Stimulated activated CD4-positive, alpha-beta T cell treated with anti-CD3 and anti-CD28 coated beads, Interleukin-4, amount 100 ng/mL, for 48 hours (primary cell): Measurements from ENCODE around the gene BCDIN3D.
"Not testable (repeated sequence)": the region's sequence is repeated elsewhere in the genome, so short reads cannot be mapped to it uniquely, and the experiment has no call there.

Source experiments
- DNase-seq, 2 donors: peaks; one replicate each; pipeline ENCODE4 v3.0.0-alpha.2; 2020; ENCODE audit warnings: low read depth in 2 of 2

Gene BCDIN3D

DNA sequence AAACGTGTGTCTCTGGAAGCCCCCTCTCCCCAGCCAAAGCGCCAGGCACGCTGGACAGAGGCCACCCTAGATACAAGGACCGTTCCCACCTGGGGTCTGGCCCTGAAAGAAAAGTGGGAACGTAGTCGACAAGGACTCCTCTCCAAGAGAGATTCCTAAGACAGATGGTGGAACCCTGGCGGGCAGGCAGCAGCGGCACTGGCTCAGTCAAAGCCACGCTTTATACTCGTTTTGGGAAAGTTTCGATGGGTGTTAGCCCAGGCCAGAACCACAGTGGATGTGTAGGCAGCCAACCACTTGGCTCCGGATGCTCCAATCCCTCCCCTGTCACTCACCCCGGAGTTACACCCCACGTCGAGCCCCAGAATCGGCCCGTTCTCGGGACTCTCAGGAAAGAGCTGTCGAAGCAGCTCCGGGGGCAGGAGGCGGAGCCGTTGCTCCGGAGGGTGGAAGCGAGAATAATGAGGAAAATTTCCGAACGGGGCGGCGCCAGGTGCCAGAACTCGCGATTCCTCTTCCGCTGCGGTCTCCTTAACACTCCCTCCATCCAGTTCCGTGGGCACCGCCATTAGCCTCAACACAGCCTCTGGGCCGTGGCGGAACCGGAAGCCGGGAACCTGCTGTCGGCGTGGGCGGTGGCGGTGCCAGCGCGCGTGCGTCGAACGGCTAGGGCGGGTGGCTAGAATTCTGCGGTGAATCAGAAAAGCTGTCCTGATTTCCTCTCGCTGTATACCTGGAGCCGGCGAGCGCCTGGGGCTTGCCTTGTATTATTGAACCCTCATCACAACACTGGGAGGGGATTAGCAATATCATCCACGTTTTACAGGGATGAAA lies at the start of gene BCDIN3D:
TSS of gene BCDIN3D (minus strand) at position 588 of the 834 bp plus-strand sequence. CDS start at position 569, 19 bp downstream.
- peak; percentile 95 for DNase-seq

- DNase-seq = no peak
Measured at GRCh38 chr12:49892084-49892731, 49.3 kb upstream of the BCDIN3D start.

DNA sequence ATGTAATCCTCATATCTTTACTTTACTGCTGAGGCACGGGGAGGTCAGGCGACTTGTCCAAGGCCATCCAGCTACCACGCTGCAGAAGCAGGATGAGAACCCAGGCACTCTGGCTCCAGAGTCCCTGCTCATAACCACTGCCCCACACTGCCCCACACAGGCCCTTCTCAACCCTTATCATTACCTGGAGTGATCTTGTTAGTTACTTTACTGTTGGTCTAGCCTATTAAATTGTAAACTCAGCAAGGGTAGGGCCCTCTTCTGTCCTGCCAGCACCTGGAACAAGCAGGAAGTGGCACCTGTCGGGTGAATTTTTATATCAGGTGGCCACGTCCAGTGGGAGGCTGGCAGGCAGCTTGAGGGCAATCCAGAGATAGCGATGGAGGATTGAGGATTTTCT lies 48.6 kb upstream of the BCDIN3D start:
- no peak for DNase-seq

- no peak for DNase-seq
Measured at GRCh38 chr12:49891012-49891411, 48.1 kb upstream of the BCDIN3D start.

- no peak for DNase-seq
Measured at GRCh38 chr12:49890096-49890461, 47.2 kb upstream of the BCDIN3D start.

DNA sequence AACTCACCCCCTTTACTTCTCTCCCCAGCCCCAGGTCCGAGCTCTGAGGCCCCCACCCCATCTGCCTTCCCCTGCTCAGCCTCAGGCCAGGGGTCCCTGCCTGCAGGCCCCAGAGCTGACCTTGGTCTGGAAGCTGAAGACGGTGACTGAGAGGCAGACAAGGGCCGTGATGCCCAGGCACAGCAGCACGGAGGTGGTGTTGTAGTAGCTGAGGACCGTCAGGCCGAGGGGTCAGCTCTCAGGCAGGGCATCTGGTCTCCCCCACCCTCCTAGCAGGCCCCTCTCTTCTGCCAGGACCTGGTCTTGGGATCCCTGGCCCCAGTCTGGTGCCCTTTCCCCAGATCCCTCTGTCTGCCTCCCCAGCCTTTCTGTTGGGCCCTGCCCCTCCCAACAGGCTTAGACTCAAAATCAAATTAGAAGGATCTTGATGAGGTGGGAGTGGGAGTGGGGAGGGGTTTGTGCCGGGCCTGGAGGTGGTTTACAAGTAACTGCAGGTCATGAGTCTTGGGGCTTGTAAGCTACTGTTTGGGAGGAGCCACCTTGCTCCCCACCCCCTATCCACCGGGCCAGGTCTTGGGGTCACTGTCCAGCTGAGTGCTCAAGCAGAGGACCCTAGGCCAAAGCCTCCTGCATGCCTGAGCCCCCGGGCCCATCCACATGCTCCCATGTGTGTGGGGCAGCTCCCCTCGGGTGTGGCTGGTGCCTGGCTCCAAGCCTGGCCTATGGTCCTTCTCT lies 46.6 kb upstream of the BCDIN3D start:
- DNase-seq = no peak

GRCh38 chr12:49888461-49889151 lies 45.7 kb upstream of the BCDIN3D start:
- no peak for DNase-seq

- no peak for DNase-seq
Measured at GRCh38 chr12:49887536-49888401, 44.9 kb upstream of the BCDIN3D start.

DNA sequence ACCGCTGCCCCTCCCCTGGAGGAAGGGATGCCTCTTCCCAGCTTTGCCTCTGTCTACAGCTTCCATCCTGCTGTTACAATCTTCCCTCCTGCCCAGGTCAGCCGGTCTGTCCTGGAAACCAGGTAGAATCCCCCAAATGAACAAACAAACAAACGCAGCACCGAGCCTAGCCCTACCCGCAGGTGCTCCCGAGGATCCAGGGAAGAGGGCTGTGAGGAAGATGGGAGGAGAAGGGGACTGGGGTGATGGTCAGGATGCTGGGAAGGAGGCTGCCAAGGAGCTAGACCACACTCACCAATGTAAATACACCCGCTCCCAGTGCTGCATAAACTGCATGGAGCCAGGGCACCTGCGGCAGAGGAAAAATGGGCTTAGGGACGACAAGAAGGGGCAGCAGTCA lies 44.2 kb upstream of the BCDIN3D start:
- DNase-seq = no peak

DNA sequence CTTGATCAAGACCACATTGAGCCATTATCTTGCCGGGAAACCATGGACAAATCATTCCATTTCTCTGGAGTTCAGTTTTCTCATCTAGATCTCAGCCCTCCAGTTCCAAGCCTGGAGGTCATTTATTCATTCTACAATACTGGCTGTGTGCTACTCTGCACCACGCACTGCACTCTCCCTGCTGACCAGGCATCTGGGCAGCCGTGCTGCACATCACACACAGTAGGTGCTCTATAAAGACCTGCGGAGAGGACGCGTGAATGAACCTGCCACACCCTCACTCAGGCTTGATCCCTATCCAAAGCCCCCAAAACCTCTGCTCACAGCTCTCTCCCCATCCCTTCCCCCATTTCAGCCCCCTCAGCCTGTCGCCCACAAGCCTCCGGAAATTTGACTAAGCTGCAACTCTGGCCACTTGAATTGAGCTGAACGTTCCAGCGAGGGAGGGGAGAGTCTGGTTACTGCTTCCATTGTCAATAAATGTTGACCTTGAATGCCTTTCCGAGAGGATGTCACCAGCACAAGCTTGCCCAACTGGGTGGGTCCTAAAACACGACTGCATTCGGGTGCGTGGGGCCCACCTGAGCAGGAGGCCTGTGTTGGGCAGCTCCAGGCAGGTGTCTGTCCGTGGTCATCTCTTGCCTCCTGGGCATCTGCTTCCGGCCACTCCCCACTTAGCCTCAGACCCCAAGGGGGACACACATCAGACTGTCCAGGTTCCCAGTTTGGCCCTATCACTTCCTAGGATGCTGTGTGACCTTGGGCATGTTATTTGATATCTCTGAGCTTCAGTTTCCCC lies 43.0 kb upstream of the BCDIN3D start:
- DNase-seq = no peak

GRCh38 chr12:49885118-49885517 lies 42.2 kb upstream of the BCDIN3D start:
- no peak for DNase-seq

DNA sequence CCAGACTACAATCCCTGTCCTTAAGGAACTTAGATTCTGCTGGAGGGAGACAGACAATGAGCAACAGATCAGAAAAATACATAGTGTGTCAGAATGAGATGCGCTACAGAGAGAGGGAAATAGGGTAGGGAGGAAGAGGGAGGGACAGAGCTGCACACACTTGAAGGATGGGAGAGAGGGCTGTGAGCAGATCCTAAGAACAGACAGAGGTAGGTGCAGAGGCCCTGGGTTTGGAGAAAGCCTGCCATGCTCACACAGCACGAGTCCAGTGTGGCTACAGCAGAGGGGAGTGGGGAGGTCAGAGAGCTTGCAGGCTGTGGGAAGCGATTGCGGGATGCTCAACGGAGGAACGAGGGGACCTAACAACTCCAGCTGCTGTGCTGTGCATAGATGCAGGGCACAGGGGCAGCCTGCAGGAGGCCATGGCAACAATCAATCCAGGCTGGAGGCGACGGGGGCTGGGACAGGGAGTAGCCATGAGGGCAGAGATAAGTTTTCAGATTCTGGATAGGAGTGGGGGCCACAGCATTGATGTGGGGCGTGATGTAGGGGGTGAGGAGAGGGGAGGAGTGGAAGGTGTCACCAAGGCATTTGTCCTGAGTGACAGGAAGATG lies 40.1 kb upstream of the BCDIN3D start:
- no peak for DNase-seq

DNA sequence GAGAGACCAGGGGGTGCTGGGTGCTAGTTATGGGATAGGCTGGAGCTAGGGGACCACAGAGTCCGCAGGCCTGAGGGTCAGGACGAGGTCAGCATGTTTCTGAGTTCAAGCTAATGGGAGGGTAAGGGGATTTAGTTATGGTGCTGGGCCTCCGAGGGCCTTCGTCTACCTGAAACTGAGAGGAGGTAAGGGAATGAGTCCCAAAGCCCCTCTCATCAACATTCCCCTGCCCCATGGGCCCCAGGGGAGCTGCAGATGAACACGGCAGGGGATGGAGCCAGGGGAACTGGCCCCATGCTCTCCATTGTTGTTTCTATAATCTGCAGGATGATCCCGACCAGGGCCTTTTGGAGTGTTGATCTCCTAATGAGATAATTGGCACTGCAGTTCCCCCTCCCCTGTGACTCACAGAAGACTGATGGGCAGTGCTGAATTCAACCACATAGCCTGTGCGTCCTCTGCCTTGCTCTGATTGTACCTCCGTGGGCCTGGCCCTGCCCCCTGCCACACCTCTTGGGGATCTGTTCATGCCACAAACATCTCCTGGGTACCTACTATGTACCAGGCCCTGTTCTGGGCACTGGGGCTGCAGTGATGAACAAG lies 39.4 kb upstream of the BCDIN3D start:
- DNase-seq = no peak

DNA sequence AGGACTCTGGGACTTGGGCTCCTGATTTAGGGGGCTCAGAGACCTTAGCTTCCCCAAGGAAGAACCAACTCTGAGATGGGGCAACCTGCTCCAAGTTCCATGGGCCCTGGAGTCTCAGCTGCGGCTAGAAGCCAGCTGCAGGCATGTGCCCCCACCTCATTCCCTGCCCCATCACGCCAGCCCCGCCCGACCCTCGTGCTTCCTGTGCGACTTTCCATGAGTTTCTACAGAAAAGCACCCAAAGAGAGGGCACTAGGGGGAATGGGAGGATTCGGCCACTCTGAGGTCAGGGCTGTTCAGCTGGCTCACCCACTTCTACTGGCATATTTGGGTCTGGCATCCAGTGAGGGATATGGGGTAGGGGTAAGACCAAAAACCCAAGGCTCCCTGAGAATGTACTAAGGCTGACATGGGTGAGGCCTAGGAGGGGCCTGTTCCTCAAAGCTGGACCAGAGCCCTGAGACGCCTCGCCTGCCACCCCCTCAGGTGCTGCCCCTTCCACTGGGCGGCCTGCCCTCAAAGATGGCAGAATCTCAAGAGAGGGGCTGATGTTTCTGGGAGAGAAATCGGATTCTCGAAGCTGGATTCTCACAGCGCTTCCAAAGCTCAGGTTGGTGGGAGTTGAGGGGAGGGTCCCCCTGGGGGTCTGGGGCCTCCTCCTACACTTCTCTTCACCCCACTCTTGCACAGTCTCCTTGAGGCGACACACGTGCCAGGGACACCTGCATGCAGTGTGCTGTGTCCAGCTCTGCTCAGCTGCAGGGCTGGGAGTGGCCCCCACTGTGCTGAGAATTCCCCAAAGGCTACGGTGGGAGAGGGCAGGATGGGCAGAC lies 38.7 kb upstream of the BCDIN3D start:
- DNase-seq = no peak

GRCh38 chr12:49880756-49881414 lies 38.0 kb upstream of the BCDIN3D start:
- no peak for DNase-seq

DNA sequence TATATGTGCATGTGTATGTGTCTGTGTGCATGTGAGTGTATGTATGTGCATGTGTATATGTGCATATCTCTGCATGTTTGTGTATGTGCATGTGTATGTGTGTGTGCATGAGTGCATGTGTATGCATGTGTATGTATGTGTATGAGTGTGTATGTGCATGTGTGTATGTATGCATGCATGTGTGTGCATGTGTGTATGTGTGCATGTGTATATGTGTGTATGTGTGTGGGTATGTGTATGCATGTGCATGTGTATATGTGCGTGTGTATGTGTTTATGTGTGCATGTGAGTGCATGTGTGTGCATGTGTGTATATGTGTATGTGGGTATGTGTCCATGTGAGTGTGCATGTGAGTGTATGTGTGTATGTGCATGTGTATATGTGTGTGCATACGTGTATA lies 36.2 kb upstream of the BCDIN3D start:
- not testable (repeated sequence) for DNase-seq

DNA sequence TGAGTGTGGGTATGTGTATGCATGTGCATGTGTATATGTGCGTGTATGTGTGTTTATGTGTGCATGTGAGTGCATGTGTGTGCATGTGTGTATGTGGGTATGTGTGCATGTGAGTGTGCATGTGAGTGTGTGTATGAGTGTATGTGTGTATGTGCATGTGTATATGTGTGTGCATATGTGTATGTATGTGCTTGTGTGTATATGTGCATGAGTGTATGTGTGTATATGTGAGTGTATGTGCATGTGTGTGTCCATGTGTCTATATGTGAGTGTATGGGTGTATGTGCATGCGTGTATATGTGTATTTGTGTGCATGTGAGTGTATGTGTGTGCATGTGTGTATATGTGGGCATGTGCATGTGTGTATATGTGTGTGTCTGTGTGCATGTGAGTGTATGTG lies 35.1 kb upstream of the BCDIN3D start:
- no peak for DNase-seq

DNA sequence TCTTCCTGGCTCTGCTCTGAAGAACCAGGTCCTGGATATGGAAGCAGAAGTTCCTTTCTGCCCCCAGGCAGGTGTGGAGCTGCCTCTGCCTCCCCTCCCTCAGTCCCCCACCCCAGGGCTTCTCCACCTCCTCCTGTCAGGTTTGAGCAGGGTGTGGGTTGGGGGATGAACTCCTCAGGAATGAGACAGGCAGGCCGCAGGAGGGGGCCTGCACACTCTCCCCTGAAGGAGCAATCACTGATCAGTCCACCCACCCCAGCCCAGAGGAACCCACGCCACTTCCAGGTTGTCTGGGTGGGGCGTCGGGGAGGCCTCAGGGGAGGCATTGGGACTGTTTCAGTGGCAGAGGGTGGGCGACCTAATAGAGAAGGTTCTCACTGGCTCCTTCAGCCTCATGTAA lies 34.2 kb upstream of the BCDIN3D start:
- no peak for DNase-seq
